Nephron progenitor cell (in vitro differentiated cells): ENCODE results near the gene SLC7A6.

Experiments used
- DNase-seq: peaks from one replicate; pipeline ENCODE4 v3.0.0; 2021
- H3K27ac Mint-ChIP-seq: 2 replicates; pipeline ENCODE4 v1.8.0; 2021; ENCODE audit warnings: mild to moderate bottlenecking, moderate library complexity, mixed read lengths
- H3K27me3 Mint-ChIP-seq: 2 replicates; pipeline ENCODE4 v1.8.0; 2021; ENCODE audit warnings: mild to moderate bottlenecking, low read depth, mixed read lengths; ENCODE audit not compliant: poor library complexity
- H3K36me3 Mint-ChIP-seq: 2 replicates; pipeline ENCODE4 v1.8.0; 2021; ENCODE audit warnings: low read depth, mixed read lengths
- H3K4me1 Mint-ChIP-seq: 2 replicates; pipeline ENCODE4 v1.8.0; 2021; ENCODE audit warnings: mixed read lengths
- H3K4me3 Mint-ChIP-seq: 2 replicates; pipeline ENCODE4 v1.8.0; 2021; ENCODE audit warnings: mild to moderate bottlenecking, moderate library complexity, mixed read lengths
- H3K9me3 Mint-ChIP-seq: 2 replicates; pipeline ENCODE4 v1.8.0; 2021; ENCODE audit warnings: mild to moderate bottlenecking, moderate library complexity, mixed read lengths
- TF ChIP-seq, protein P1 (sequence below): fragments of 200-600 bp; sonication (generic); IDR thresholded peaks from 2 replicates; pipeline ENCODE4 v1.5.0; 2021; ENCODE audit warnings: antibody characterized with exemption

The SLC7A6 gene

DNA sequence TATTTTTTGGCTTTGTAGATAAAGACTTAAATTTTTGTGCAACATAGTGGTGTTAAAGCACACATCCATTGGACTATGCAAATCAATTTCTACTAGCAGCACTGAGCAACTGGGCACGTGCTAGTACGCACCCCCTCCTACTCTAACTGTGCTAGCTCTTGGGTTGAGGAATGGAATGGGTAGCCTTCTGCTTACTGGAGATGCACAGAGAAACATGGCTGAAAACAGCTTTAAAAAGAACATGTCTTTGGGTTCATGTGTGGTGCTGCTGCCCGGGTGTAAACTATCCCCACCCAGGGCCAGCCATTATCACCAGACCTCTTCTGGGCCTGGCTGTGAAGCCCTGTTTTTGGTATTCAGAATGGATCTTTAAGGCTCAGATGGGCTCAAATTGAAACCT is 35.7 kb upstream of the SLC7A6 start:
- peak overlapping the region; percentile 66 for H3K27ac Mint-ChIP-seq
- H3K27me3 Mint-ChIP-seq: peaks cover 19% of the 10 kb centered on the region
- no peaks in the 10 kb centered on the region for H3K9me3 Mint-ChIP-seq
- H3K4me3 Mint-ChIP-seq: no peak overlapping the region
- DNase-seq: no peak
- no peaks in the 10 kb centered on the region for H3K36me3 Mint-ChIP-seq
- TF ChIP-seq, protein P1, sequence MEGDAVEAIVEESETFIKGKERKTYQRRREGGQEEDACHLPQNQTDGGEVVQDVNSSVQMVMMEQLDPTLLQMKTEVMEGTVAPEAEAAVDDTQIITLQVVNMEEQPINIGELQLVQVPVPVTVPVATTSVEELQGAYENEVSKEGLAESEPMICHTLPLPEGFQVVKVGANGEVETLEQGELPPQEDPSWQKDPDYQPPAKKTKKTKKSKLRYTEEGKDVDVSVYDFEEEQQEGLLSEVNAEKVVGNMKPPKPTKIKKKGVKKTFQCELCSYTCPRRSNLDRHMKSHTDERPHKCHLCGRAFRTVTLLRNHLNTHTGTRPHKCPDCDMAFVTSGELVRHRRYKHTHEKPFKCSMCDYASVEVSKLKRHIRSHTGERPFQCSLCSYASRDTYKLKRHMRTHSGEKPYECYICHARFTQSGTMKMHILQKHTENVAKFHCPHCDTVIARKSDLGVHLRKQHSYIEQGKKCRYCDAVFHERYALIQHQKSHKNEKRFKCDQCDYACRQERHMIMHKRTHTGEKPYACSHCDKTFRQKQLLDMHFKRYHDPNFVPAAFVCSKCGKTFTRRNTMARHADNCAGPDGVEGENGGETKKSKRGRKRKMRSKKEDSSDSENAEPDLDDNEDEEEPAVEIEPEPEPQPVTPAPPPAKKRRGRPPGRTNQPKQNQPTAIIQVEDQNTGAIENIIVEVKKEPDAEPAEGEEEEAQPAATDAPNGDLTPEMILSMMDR: no peak
- H3K4me1 Mint-ChIP-seq: peaks cover 27% of the 10 kb centered on the region

DNA sequence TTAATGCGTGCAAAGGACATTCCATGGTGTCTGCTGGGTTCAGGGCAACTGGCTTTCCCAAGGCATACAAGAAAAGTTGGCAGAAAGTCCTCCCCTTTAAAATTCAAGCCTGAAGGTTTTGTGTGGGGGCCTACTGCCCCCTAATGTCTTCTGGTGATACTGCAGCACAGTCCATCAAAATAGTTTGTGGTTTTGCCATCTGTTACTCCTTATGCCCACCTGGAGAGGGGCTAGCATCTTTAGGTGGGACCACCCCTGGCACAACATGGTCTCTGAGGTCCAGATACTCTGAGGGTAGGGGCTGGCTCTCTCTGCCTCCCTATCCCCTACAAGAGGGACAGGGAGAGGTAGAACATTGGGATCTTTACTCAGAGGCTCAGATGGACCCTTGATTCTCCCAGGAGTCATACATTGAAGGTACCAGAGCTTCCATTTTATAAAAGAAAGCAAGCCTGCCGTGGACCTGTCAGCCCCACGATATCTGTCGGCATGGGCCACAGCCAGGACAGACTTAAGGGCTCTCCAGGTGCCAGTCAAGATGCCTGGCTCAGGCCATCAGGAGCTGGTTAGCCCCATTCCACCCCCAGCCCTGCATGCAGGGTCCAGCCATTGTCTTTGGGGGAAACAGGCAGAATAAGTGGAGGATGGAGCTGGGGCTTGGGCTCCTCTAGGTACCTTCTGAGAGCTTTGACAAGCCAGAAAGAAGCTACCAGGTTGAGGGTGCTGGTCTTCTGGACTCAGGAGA is 34.7 kb upstream of the SLC7A6 start:
- Mint-ChIP-seq H3K27ac (no peak overlapping the region), H3K36me3 (no peaks in the 10 kb centered on the region)
- DNase-seq: peak; percentile 59

GRCh38 chr16:68230176-68230571 is 34.2 kb upstream of the SLC7A6 start:
- H3K4me3 Mint-ChIP-seq: no peak overlapping the region

More for the DNA sequence above, 34.7 kb upstream of the SLC7A6 start:
- peaks cover 29% of the 10 kb centered on the region for H3K27me3 Mint-ChIP-seq
- H3K4me3 Mint-ChIP-seq: no peak overlapping the region
- H3K4me1 Mint-ChIP-seq: peaks cover 34% of the 10 kb centered on the region
- TF ChIP-seq, protein P1: peak; percentile 83
- H3K9me3 Mint-ChIP-seq: no peaks in the 10 kb centered on the region

DNA sequence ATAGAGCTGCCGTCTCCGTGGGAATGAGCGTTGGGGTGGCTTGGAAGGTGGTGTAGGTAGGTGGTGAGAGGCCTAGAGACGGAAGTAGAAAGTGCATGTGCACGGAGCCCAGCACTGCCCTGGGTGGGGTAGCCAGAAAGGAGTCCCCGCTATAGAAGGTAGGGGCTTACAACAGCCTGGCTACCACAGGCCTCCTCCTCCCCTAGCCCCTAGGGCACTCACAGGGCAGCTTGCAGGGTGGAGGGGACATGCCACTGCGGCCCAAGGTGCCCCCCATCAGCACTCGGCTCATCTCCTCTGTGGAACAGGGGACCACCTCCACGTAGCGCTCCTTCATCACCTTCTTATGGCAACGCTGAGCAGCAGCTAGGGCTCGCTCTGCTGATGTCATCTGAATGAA is 33.4 kb upstream of the SLC7A6 start:
- H3K4me1 Mint-ChIP-seq: peaks cover 41% of the 10 kb centered on the region
- no peak overlapping the region for H3K27ac Mint-ChIP-seq
- DNase-seq: no peak
- TF ChIP-seq, protein P1: no peak
- no peaks in the 10 kb centered on the region for H3K9me3 Mint-ChIP-seq
- peaks cover 42% of the 10 kb centered on the region for H3K27me3 Mint-ChIP-seq
- no peaks in the 10 kb centered on the region for H3K36me3 Mint-ChIP-seq
- H3K4me3 Mint-ChIP-seq: no peak overlapping the region

More at GRCh38 chr16:68230176-68230571, 34.2 kb upstream of the SLC7A6 start:
- TF ChIP-seq, protein P1: no peak
- DNase-seq: no peak
- Mint-ChIP-seq H3K27ac (no peak overlapping the region), H3K4me1 (peaks cover 40% of the 10 kb centered on the region), H3K36me3 (no peaks in the 10 kb centered on the region), H3K9me3 (no peaks in the 10 kb centered on the region), H3K27me3 (peaks cover 35% of the 10 kb centered on the region)

- H3K27ac Mint-ChIP-seq: no peak overlapping the region
- no peaks in the 10 kb centered on the region for H3K36me3 Mint-ChIP-seq
- H3K4me3 Mint-ChIP-seq: no peak overlapping the region
- peaks cover 47% of the 10 kb centered on the region for H3K27me3 Mint-ChIP-seq
- DNase-seq: no peak
- peaks cover 46% of the 10 kb centered on the region for H3K4me1 Mint-ChIP-seq
- no peaks in the 10 kb centered on the region for H3K9me3 Mint-ChIP-seq
- TF ChIP-seq, protein P1: no peak
These were observed 32.8 kb upstream of the SLC7A6 start for GRCh38 chr16:68231384-68232136.
